GF-D8 (cell line): ENCODE measurements around the gene TBC1D4.
"Not testable (repeated sequence)": the region's sequence is repeated elsewhere in the genome, so short reads cannot be mapped to it uniquely, and the experiment has no call there.

Experiments
- DNase-seq: peaks from one replicate; lab custom pipeline; 2025; lab: John Stamatoyannopoulos, UW

TBC1D4 gene

GRCh38 chr13:75360170-75360569, 121.8 kb downstream of the TBC1D4 start:
- no peak for DNase-seq

- DNase-seq, result no peak
These were observed 122.7 kb downstream of the TBC1D4 start for GRCh38 chr13:75359266-75359665.

GRCh38 chr13:75357576-75358289, 124.2 kb downstream of the TBC1D4 start:
- no peak for DNase-seq

- no peak for DNase-seq
These were observed 125.5 kb downstream of the TBC1D4 start for GRCh38 chr13:75356421-75356820.

- no peak for DNase-seq
These were observed 126.4 kb downstream of the TBC1D4 start for GRCh38 chr13:75355609-75356008.

- no peak for DNase-seq
These were observed 128.2 kb downstream of the TBC1D4 start for GRCh38 chr13:75353781-75354193.

GRCh38 chr13:75352641-75353327, 129.2 kb downstream of the TBC1D4 start:
- DNase-seq, result no peak

GRCh38 chr13:75351538-75351937, 130.4 kb downstream of the TBC1D4 start:
- not testable (repeated sequence) for DNase-seq

GRCh38 chr13:75347925-75348324, 134.0 kb downstream of the TBC1D4 start:
- no peak for DNase-seq

GRCh38 chr13:75347457-75347856, 134.5 kb downstream of the TBC1D4 start:
- DNase-seq, result no peak

- no peak for DNase-seq
These were observed 136.8 kb downstream of the TBC1D4 start for GRCh38 chr13:75345193-75345592.

- no peak for DNase-seq
These were observed 140.9 kb downstream of the TBC1D4 start for GRCh38 chr13:75341028-75341427.

GRCh38 chr13:75339635-75340374, 142.2 kb downstream of the TBC1D4 start:
- DNase-seq, result no peak

- no peak for DNase-seq
These were observed 147.1 kb downstream of the TBC1D4 start for GRCh38 chr13:75334634-75335447.

- no peak for DNase-seq
These were observed 148.9 kb downstream of the TBC1D4 start for GRCh38 chr13:75333103-75333502.

- DNase-seq, result no peak
These were observed 150.1 kb downstream of the TBC1D4 start for GRCh38 chr13:75331792-75332349.

- no peak for DNase-seq
These were observed 151.2 kb downstream of the TBC1D4 start for GRCh38 chr13:75330770-75331169.

- no peak for DNase-seq
These were observed 152.2 kb downstream of the TBC1D4 start for GRCh38 chr13:75329723-75330122.

GRCh38 chr13:75329097-75329496, 152.9 kb downstream of the TBC1D4 start:
- DNase-seq, result no peak

- DNase-seq, result no peak
These were observed 154.8 kb downstream of the TBC1D4 start for GRCh38 chr13:75327135-75327510.
